Measurements from ENCODE around the gene CSPG4.
"Not testable (repeated sequence)": the region's sequence is repeated elsewhere in the genome, so short reads cannot be mapped to it uniquely, and the experiment has no call there.

DNA sequence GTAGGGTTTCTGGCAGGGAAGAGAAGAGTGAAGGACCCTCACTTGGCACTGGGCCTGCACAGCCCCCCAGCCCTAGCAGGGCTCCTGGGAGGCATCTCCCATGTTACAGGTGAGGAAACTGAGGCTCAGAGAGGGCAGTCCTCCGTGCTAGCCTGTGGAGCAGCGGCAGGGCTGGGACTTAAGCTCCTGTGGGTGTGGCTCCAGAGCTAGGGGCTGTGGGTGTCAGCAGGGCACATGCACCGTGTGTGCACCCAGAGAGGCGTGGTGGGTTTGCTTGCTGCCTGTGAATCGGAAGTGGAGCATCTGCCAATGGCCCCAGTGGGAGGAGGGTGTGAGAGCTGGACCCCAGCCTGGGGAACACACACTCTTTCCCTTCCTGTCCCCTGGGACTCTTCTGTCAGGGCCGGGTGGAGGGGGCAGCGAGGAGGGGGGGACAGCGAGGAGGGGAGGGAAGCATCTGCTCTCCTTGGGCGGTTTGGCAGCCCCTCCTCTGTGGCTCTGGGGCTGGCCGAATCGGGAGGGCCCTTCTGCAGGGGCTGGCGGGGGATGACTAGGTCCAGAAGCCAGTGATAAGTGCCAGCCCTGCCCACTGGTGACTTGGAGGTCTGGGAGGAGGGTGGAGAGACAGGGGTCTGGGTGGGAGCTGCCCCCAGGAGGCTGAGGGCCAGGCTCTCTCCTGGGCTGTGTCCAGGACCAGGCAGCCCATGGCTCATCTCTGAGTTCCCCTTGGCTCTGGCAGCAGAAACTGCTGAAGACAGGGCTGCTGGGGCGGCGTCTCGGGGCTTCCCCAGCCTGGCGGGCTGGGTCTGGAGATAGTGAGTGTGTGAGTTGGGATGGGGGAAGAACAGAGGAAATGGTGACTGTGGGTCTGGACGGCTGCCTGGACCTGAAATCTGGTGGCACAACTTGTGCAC lies 12.4 kb downstream of the CSPG4 start:
- TF ChIP-seq FOS (IDR thresholded peaks at IDR 0.05; ENCODE audit: borderline replicate concordance, insufficient read depth, low read length); EZH2 (IDR thresholded peaks at IDR 0.05; ENCODE audit: borderline replicate concordance, low read depth, low read length, severe bottlenecking); CTCF (IDR thresholded peaks at IDR 0.05; ENCODE audit: extremely low read depth in 1 of 2, insufficient read depth in 1 of 2, low read depth in 1 of 2, low read length in 2 of 2): not testable (repeated sequence)
